Measurements from ENCODE around the gene SCYGR2. TPM values are rescaled to one million over a fixed set of nuclear protein-coding genes. Genes with fewer than 3 reads are reported as not detected.
A peak's percentile ranks its signal among the peaks of the same experiment; 100 is the strongest.
"Not testable (repeated sequence)": the region's sequence is repeated elsewhere in the genome, so short reads cannot be mapped to it uniquely, and the experiment has no call there.

Gene SCYGR2, protein sequence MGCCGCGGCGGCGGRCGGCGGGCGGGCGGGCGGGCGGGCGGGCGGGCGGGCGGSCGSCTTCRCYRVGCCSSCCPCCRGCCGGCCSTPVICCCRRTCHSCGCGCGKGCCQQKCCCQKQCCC
- not detected for total RNA-seq

DNA sequence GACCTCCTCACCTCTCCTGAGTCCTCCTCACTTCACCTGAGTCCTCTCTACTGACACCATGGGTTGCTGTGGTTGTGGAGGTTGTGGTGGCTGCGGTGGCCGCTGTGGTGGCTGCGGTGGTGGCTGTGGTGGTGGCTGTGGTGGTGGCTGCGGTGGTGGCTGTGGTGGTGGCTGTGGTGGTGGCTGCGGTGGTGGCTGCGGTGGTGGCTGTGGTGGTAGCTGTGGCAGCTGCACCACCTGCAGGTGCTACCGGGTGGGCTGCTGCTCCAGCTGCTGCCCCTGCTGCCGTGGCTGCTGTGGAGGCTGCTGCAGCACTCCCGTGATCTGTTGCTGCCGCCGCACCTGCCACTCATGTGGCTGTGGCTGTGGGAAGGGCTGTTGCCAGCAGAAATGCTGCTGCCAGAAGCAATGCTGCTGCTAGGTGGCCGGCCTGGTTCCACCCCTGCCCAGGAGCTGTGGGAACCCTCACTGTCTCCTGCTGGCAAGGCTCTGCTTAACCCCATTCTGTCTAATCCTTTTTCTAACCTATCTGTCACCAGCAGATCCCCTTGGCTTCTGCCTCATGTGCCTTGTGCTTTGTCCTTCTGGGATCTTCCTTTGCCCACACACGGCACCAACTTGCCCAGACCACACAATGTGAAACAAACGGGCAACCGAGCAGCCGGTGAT is at the start of gene SCYGR2:
TSS of gene SCYGR2 (plus strand) at position 59 of the 669 bp plus-strand sequence. CDS start at position 59, 0 bp downstream.
- DNase-seq (ENCODE audit: low read depth in 2 of 3, low spot score in 2 of 3): not testable (repeated sequence)

DNA sequence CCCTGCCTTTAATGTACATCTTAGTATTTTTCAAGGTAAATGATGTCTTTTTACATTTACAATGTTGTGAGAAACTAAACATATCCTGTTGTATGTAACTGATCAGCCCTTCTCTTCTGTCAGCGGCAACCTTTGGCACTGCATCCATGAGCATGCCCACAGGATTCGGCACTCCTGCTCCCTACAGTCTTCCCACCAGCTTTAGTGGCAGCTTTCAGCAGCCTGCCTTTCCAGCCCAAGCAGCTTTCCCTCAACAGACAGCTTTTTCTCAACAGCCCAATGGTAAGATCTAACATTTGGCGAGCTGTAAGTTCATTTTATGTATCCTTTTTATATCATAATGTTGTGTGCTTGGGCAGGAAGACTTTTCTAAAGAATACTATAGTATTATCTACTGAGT is 46.9 kb upstream of the SCYGR2 start:
- DNase-seq (ENCODE audit: low read depth in 2 of 3, low spot score in 2 of 3): no peak

- DNase-seq (ENCODE audit: low read depth in 2 of 3, low spot score in 2 of 3): no peak
These were observed 36.1 kb upstream of the SCYGR2 start for GRCh38 chr2:227562581-227562980.

DNA sequence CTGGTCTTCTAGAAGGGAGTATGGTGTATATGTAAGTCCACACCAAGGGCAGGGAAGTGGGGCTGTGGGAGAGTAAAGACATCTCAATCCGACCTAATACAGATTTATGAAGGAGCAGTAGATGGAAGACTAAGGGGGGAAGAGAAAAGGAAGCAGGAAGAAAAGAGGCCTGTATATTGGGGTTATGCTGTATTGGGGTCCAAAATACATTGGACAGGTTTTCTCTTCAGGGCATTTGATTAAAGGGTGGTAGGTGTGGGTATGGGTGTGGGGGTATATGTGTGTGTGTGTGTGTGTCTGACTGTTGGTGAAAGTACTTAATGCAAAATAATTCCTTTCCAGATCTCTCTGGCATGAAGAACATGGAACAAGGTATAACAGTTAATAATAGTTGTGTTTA is 33.6 kb upstream of the SCYGR2 start:
- DNase-seq (ENCODE audit: low read depth in 2 of 3, low spot score in 2 of 3): no peak

- DNase-seq (ENCODE audit: low read depth in 2 of 3, low spot score in 2 of 3): no peak
These were observed 32.7 kb upstream of the SCYGR2 start for GRCh38 chr2:227566012-227566411.

DNA sequence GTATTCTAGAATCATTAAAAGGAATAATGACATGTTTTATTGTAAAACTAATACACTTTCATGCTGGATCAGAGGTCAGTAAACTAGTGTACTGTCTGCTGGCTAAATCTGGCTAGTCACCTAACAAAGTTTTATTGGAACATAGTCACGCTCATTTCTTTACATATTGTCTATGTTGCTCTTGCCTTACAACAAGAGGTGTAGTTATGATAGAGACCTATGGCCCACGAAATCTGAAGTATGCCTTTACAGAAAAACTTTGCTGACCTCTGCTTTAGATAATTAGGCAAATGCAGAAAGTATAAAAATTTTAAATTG is 29.9 kb upstream of the SCYGR2 start:
- no peak for DNase-seq (ENCODE audit: low read depth in 2 of 3, low spot score in 2 of 3)

DNA sequence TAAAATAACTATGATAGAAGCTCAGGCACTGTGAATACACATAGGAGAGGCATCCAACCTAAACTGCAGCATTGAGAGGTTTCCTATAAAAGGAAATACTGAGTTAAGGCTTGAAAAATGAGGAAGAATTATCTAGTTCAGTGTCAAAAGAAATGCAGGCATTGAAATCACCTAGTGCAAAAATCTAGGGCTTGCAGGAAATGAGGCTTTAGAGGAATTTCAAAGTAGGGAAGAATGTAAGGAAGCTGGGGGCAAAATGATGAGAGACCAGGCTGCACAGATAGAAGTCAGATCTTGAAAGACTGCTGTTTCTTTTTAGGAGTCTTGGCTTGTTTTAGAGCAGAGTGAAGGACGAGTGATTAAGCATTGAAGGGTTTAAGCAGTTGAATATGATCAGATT is 28.1 kb upstream of the SCYGR2 start:
- no peak for DNase-seq (ENCODE audit: low read depth in 2 of 3, low spot score in 2 of 3)

- DNase-seq (ENCODE audit: low read depth in 2 of 3, low spot score in 2 of 3): no peak
These were observed 22.6 kb upstream of the SCYGR2 start for GRCh38 chr2:227576110-227576509.

GRCh38 chr2:227576812-227577211 is 21.9 kb upstream of the SCYGR2 start:
- DNase-seq (ENCODE audit: low read depth in 2 of 3, low spot score in 2 of 3): no peak

DNA sequence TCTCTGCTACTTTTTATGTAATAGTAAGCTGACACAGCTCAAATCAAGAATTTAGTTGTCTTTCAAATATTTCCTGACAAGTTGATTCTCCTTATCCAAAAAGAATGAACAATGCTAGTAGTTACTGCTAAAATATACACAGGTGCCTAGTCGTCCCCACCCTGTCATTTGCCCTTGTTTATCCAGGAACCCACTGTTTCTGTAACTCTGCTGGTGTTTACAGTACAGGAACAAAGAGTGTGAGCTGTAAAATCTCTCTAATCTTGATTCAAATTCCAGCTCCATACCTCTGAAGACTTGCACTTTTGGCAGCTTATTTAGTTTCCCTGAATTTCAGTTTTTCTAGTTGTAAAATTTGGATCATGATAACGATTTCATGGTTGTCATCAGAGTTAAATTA is 21.1 kb upstream of the SCYGR2 start:
- no peak for DNase-seq (ENCODE audit: low read depth in 2 of 3, low spot score in 2 of 3)

GRCh38 chr2:227578642-227579041 is 20.1 kb upstream of the SCYGR2 start:
- peak in 1 of 3 donors; percentile 8 for DNase-seq (ENCODE audit: low read depth in 2 of 3, low spot score in 2 of 3)

DNA sequence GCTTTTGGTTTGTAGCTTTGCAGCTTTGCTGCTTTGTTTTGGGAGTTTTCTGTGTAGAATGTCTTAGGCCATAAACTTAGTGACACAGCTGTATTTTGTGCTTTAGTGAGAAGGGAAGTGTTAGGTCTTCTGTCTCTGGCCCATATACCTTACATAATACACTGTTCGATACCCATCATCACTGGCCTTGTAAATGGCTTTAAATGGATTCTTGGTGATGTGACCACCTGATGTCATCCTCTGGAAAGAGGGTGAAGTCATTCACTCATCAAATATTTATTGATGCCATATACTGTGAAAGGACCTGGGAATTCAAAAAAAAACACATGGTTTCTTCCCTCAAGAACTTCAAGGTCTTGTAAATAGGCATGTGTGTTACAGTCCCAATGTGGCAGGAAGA is 18.9 kb upstream of the SCYGR2 start:
- no peak for DNase-seq (ENCODE audit: low read depth in 2 of 3, low spot score in 2 of 3)

GRCh38 chr2:227582369-227582768 is 16.3 kb upstream of the SCYGR2 start:
- DNase-seq (ENCODE audit: low read depth in 2 of 3, low spot score in 2 of 3): no peak

DNA sequence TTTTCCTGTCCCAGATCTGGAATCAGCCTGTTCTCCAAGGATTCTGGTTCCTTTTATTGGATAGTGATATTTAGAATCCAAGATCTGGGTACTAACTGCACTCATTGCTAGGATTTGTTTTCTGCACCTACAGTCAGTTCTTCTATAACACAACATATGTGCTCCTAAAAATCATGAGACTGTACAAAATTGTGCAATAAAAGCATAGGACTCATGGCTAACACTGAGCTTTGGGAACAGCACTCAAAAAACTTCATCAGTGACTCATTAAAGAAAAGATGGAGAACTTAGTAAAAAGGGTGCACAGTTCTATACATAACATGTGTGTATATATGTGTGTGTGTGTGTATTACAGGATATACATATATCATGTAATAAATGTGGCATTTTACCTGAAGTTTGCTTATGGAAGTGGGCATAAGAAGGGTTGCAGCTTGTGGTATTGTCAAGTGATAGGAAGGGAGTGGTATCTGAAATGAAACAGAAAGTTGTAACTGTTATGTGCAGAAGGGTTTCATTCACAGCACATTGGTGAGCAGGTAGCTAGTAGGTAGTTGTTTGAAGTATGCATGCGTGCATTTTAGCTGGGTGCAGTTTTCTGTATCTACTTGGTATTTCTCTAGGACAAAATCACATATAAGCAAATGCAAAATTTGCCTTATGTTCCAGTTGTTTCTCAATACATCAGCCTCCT is 5.9 kb upstream of the SCYGR2 start:
- no peak for DNase-seq (ENCODE audit: low read depth in 2 of 3, low spot score in 2 of 3)

DNA sequence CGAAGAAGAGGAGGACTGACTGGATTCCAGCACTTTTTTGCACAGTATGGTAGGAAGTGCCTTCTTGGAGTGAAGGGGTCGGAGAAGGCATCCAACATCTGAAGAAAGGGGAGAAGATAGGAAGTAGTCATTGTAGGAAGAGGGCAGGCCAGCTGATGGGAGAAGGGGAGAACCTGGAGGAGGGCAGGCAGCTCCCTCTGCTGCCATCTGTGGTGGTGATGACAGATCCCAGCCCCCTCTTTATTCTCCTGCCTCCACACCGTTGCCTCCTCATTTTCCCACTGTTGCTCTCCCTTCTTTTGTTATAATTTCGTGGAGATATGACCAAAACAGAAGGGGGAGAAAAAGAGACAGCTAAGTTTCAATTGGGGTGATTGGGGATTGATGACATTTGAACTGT is 2.9 kb upstream of the SCYGR2 start:
- no peak for DNase-seq (ENCODE audit: low read depth in 2 of 3, low spot score in 2 of 3)

- DNase-seq (ENCODE audit: low read depth in 2 of 3, low spot score in 2 of 3): no peak
These were observed 1.7 kb upstream of the SCYGR2 start for GRCh38 chr2:227597036-227597435.

DNA sequence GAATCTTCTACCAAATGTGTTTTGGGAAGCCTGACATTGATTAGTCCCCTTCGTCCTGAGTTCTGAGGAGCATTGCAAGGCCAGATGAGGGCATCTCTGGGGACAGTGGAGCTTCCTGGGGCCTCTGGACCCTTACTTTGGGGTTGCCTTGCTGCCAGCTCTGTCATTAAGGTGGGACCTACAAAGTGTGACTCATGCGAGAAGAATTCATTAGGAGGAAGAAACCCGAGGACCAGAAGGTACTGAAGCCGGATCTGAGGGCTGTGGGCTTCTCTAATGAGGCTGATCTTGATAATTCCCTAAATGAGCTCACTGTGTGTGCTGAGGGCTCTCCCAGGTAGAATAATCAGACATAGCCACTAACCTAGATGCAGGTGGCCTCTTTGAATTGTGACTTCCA is 695 bp upstream of the SCYGR2 start:
- no peak for DNase-seq (ENCODE audit: low read depth in 2 of 3, low spot score in 2 of 3)

DNA sequence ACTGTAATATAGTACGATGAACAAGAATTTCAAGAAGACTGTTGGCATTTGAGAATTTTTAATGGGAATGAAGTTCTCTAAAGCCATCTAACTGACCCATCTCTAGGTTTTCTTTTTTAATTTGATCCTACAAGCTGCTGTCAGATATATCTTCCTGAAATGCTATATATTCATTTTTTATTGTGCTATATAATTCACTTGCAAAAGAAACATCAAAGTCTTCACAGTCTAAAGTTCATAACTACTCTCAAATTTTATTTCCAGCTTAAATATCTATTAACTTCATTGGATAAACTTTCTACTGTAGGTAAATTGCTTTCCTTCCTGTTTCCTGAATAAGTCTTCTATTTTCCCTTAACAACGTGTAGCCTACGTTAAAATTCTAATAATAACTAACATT is 3.7 kb downstream of the SCYGR2 start:
- no peak for DNase-seq (ENCODE audit: low read depth in 2 of 3, low spot score in 2 of 3)

DNA sequence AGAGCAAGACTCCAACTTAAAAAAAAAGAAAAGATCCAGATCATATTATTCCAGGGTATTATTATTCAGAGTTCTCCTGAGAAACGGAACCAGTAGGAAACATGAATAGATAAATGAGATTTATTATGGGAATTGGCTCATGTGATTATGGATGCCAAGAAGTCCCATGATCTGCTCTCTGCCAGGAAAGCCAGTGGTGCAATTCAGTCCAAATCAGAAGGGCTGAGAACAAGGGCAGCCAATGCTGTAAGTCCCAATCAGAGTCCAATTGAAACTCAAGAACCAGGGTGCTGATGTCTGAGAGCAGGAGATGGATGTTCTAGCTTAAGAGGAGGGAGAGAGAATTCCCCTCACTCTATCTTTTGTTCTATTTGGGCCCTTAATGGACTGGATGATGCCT is 7.8 kb downstream of the SCYGR2 start:
- no peak for DNase-seq (ENCODE audit: low read depth in 2 of 3, low spot score in 2 of 3)

- DNase-seq (ENCODE audit: low read depth in 2 of 3, low spot score in 2 of 3): peak in 1 of 3 donors; percentile 3
These were observed 9.2 kb downstream of the SCYGR2 start for GRCh38 chr2:227607941-227608340.

GRCh38 chr2:227608561-227609338 is 10.1 kb downstream of the SCYGR2 start:
- peak in 2 of 3 donors; percentile 71 to 92 for DNase-seq (ENCODE audit: low read depth in 2 of 3, low spot score in 2 of 3)

- no peak for DNase-seq (ENCODE audit: low read depth in 2 of 3, low spot score in 2 of 3)
These were observed 11.4 kb downstream of the SCYGR2 start for GRCh38 chr2:227610123-227610522.

Data from hematopoietic multipotent progenitor cell (in vitro differentiated cells).